Measurements from ENCODE around the gene PRKG1. TPM values are rescaled to one million over a fixed set of nuclear protein-coding genes. Genes with fewer than 3 reads are reported as not detected.

Gene PRKG1
- total and polyA plus RNA-seq, 7 donors: 4.5 to 49.0 (median 31.7) TPM

DNA sequence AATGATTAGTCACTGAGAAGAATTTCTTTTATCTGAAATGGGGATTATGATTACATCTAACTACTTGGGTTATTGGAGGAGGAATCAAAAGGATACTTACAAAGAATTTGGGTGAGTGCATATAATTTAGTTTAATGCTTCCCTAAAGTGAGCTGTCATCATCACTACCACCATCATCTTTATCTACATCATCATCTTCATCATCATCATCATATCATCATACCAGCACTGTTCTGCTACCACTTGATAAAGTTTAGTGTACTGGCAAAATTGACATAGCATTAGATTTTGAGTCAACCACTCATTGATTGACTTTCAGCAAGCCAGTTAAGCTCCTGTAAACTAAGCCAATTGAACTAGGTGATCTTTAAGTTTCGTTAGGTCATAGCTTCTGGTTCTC lies 994.2 kb downstream of the PRKG1 start:
- WGBS, 3 donors: 18 to 59% (median 24%) methylated on average over 1 of the region's 1 CpG
- H3K4me1 ChIP-seq: peaks cover 26% of the 10 kb centered on the region
- H3K4me3 ChIP-seq: no peak overlapping the region
- DNase-seq (no peak), ATAC-seq (no peak)
- no peak for TF ChIP-seq CTCF (IDR thresholded peaks at IDR 0.05)
- H3K36me3 ChIP-seq (ENCODE audit: insufficient read depth in 1 of 2, low read depth in 1 of 2): no peaks in the 10 kb centered on the region
- H3K27ac ChIP-seq: no peak overlapping the region
- H3K27me3 ChIP-seq (ENCODE audit: insufficient read depth in 3 of 3, low read length in 2 of 3): no peaks in the 10 kb centered on the region
- H3K9me3 ChIP-seq: peaks cover 4% of the 10 kb centered on the region
- intact Hi-C loops (cut with DNase I): no loop called here

- peaks cover 4% of the 10 kb centered on the region for H3K9me3 ChIP-seq
- DNase-seq (peak in 1 of 2 donors; percentile 63), ATAC-seq (peak; percentile 95 to 99 (median 98))
- intact Hi-C loops (cut with DNase I): loop anchor here (5.0 to 10.0 kb wide), 3 partner anchors 35 to 143 kb away; no protein-coding TSS in a partner anchor
- peak overlapping the region; percentile 31 for H3K4me3 ChIP-seq
- TF ChIP-seq CTCF (IDR thresholded peaks at IDR 0.05): no peak
- no peaks in the 10 kb centered on the region for H3K27me3 ChIP-seq (ENCODE audit: insufficient read depth in 3 of 3, low read length in 2 of 3)
- H3K4me1 ChIP-seq: peaks cover 21% of the 10 kb centered on the region
- peak overlapping the region; percentile 71 for H3K27ac ChIP-seq
- WGBS, 3 donors: 34 to 57% (median 38%) methylated on average over 7 of the region's 7 CpGs
- no peaks in the 10 kb centered on the region for H3K36me3 ChIP-seq (ENCODE audit: insufficient read depth in 1 of 2, low read depth in 1 of 2)
Observed at GRCh38 chr10:52071814-52072213, 997.5 kb downstream of the PRKG1 start.

DNA sequence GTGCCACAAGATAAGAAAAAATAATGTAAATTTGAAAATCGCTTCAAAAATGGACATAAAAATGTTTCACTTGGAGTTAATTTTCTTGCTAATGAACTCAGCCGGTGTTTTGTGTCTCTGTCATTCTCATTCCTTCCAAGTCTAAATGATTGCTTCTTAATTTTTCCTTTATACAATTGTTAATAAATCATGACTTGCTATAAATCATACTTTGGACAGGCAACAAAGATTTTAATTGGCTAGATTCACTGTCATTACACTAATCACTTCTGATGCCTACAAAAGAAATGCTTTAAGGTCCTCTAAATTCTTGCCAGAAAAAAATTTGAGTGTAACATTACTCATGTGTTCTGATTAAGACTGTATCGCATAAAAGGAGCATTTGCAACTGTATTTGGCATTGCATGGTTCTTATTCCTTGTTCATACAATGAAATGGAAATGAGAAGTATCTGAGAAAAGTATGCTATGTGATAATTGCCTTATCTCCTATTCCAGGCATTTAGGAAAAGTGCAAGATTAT lies 1000.3 kb downstream of the PRKG1 start:
- no peaks in the 10 kb centered on the region for H3K36me3 ChIP-seq (ENCODE audit: insufficient read depth in 1 of 2, low read depth in 1 of 2)
- H3K27ac ChIP-seq: no peak overlapping the region
- no peak for ATAC-seq
- intact Hi-C loops (cut with DNase I): loop anchor here (5.0 to 10.0 kb wide), 3 partner anchors 33 to 140 kb away; no protein-coding TSS in a partner anchor
- no peaks in the 10 kb centered on the region for H3K9me3 ChIP-seq
- WGBS, 3 donors: 70 to 79% (median 71%) methylated on average over 3 of the region's 3 CpGs
- no peak for TF ChIP-seq CTCF (IDR thresholded peaks at IDR 0.05)
- DNase-seq: no peak
- no peak overlapping the region for H3K4me3 ChIP-seq
- no peaks in the 10 kb centered on the region for H3K27me3 ChIP-seq (ENCODE audit: insufficient read depth in 3 of 3, low read length in 2 of 3)
- H3K4me1 ChIP-seq: peaks cover 21% of the 10 kb centered on the region

DNA sequence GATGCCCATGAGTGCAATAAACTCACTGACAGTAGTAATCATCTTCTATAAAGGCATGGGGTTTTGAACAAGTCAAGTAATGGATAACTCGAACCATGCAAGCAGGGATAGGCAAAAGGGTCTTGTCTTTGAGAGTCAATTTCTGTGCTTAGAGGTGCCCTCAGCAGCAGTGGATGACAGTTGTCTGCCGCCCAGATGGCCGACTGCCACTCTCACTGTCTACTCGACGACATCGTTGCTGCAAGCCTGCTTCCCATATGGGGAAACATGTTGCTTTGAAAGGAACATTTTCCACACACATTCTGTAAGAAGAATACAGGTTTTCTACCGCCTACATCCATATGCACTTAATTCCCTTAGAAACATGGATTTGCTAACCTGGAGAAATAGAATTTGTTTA lies 1003.5 kb downstream of the PRKG1 start:
- intact Hi-C loops (cut with DNase I): loop anchor here in 1 of 2 donors (10.0 kb wide), 1 partner anchor 137 kb away; no protein-coding TSS in a partner anchor
- ATAC-seq (no peak), DNase-seq (no peak)
- H3K27me3 ChIP-seq (ENCODE audit: insufficient read depth in 3 of 3, low read length in 2 of 3): no peaks in the 10 kb centered on the region
- H3K36me3 ChIP-seq (ENCODE audit: insufficient read depth in 1 of 2, low read depth in 1 of 2): no peaks in the 10 kb centered on the region
- no peaks in the 10 kb centered on the region for H3K4me1 ChIP-seq
- 67 to 81% (median 69%) methylated on average over 7 of the region's 7 CpGs for WGBS, 3 donors
- no peak overlapping the region for H3K4me3 ChIP-seq
- H3K27ac ChIP-seq: no peak overlapping the region
- no peak for TF ChIP-seq CTCF (IDR thresholded peaks at IDR 0.05)
- no peaks in the 10 kb centered on the region for H3K9me3 ChIP-seq
